Stomach smooth muscle (tissue), 2 donors: ENCODE measurements around the gene ZNF236.
"Not testable (repeated sequence)": the region's sequence is repeated elsewhere in the genome, so short reads cannot be mapped to it uniquely, and the experiment has no call there.

ENCODE experiments used
- H3K27ac ChIP-seq: one replicate; pipeline ENCODE4 v1.7.0; 2013; ENCODE audit warnings: mild to moderate bottlenecking, low read length, inconsistent platforms
- H3K27me3 ChIP-seq, 2 donors: one replicate each; pipeline ENCODE4 v1.7.0; 2013; ENCODE audit warnings: low read length in 2 of 2; ENCODE audit not compliant: insufficient read depth in 2 of 2, control insufficient read depth in 1 of 2
- H3K36me3 ChIP-seq, 2 donors: one replicate each; pipeline ENCODE4 v1.7.0; 2013; ENCODE audit warnings: low read length in 2 of 2; ENCODE audit not compliant: control insufficient read depth in 2 of 2, insufficient read depth in 2 of 2
- H3K4me1 ChIP-seq: one replicate; pipeline ENCODE4 v1.7.0; 2013; ENCODE audit warnings: low read length; ENCODE audit not compliant: control insufficient read depth, insufficient read depth
- H3K4me3 ChIP-seq, 2 donors: one replicate each; pipeline ENCODE4 v1.7.0; 2013; ENCODE audit warnings: low read length in 2 of 2
- H3K9ac ChIP-seq, 2 donors: one replicate each; pipeline ENCODE4 v1.7.0; 2013; ENCODE audit warnings: low read length in 2 of 2, mild to moderate bottlenecking in 1 of 2
- H3K9me3 ChIP-seq, 2 donors: one replicate each; pipeline ENCODE4 v1.7.0; 2013; ENCODE audit warnings: low read length in 2 of 2; ENCODE audit not compliant: control insufficient read depth in 2 of 2
- donor health status: healthy.
- donor health status: Pancreatic carcinoma.

Gene ZNF236

DNA sequence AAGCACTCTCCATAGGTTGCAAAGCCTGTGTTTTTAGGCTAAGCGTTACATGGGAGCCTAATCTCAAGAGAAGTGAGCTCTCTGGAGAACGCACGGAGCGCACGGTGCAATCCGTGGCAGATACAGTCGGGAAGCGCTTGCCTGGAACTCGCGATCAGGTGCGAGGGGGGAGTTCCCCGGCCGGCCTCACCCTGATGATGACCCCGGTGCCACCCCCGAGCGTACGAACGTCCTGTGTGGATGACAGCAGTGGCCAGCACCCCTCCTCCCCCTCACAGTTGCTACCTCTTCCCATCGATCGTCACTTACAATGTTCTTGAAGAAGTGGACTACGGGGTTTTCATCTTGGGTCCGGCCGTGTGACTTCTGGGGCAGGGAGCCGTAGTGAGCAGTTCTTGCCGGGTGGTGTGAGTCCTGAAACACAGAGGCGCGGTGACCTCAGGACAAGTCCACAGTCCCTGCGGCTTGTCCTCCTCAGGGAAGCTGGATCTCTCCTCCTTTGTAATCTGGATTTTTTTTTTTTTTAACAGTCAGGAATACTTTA is 167.4 kb downstream of the ZNF236 start:
- H3K4me1 ChIP-seq: no peaks in the 10 kb centered on the region
- H3K9ac ChIP-seq: no peak overlapping the region
- no peak overlapping the region for H3K27ac ChIP-seq
- no peak overlapping the region for H3K4me3 ChIP-seq
- no peaks in the 10 kb centered on the region for H3K36me3 ChIP-seq
- no peaks in the 10 kb centered on the region for H3K9me3 ChIP-seq
- H3K27me3 ChIP-seq: no peaks in the 10 kb centered on the region

DNA sequence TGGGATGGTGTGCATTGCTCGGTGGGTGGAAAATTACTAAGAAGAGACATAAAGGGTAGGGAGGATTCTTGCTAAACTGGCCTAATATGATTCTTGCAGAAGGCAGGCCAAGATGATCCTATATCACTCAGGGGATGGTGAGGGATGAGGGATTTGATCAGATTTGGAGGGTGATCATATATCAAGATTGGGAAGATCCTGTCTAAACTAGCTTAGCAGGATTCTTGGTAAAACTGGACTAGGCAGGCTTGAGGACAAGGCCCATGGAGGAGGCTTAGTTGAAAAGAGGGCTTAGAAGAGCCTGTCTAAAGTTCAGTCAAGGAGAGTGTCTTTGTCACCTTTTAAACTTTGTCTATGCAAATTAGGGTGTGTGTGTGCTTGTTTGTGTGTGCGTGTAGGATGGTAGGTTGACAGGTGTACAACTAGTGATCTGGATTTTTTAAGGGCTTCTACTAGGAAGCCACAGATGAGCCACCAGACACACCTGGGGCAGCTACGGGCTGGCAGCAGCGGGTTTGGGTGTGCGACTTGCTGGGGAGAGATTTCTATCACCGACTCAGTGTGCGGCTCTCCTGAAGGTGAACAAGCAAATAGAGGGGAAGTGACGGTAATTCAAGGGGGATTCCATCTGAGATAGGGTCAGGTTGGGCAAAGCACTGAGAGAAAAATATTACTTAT is 168.1 kb downstream of the ZNF236 start:
- not testable (repeated sequence) for H3K9ac ChIP-seq, H3K4me3 ChIP-seq, H3K36me3 ChIP-seq, H3K27ac ChIP-seq, H3K4me1 ChIP-seq, H3K9me3 ChIP-seq, H3K27me3 ChIP-seq

DNA sequence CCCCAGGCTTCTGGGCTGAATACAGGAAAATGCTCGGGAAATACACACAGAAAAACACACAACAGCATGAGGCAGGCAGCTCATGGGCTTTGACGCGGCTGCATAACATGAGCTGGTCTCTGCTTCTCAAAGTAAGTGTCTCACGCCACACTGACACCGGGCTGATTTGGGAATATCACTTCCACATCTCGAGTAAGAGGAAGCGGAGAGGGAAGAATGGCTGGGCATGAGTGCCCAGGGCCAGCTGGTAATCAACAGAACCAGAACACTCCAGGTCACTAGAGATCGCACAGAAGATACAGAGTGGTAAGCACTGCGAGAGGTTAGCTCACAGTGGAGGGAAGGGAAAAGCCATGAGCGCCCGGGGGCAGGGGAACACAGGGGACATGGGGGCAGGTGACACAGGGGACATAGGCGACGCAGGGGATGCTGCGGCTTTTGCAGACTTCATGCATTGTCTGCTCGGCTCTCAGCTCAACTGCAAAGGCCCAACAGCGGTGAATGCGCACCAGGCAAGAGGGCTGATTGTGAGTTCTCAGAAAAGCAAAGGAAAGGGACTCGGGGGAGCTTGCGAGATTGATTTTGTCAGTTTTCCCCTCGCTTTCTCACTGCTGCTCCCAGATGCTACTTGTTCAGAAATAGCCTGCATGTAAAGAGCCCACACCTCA is 168.8 kb downstream of the ZNF236 start:
- Histone ChIP-seq H3K36me3 (no peaks in the 10 kb centered on the region), H3K27ac (no peak overlapping the region), H3K4me1 (no peaks in the 10 kb centered on the region), H3K4me3 (no peak overlapping the region), H3K27me3 (peaks cover 0 to 2% of the 10 kb centered on the region in 2 donors), H3K9me3 (no peaks in the 10 kb centered on the region), H3K9ac (no peak overlapping the region)

DNA sequence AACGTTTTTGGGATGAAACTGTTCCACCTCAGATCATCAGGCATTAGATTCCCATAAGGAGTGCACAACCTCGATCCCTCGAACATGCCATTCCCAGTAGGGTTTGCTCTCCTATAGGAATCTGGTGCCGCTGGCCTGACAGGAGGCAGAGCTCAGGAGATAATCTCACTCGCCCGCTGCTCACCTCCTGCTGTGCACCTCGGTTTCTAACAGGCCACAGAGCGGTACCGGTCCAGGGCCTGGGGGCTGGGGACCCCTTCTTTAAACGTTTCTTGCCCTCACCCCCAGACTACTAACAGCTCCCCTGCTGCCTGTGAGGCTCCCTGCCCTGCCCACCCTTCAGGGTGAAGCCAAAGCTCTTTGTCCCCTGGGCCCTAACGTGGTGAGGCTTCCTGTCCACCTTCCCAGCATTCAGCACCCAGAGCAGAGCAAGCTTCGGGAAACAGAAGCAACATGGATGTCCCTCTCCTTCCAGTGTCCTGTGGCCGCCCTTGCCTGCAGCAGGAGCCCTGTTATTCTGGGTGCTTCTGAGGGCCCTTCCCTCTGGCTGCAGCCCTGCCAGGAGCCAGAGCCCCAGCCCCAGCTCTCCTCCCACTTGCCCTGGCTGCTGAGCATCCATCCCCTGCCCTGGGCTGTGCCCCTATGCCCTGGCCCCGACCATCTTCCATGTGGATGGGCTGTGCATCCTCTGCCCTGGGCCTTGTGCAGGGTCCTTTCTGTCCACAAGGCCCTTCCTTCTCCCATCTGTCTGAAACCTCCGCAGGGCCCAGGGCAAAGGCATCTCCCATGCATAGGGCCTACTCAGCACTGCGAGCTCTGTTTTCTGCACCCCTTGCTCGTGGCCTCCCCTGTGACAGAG is 170.1 kb downstream of the ZNF236 start:
- no peaks in the 10 kb centered on the region for H3K4me1 ChIP-seq
- no peak overlapping the region for H3K27ac ChIP-seq
- H3K4me3 ChIP-seq: no peak overlapping the region
- no peak overlapping the region for H3K9ac ChIP-seq
- H3K36me3 ChIP-seq: no peaks in the 10 kb centered on the region
- peaks cover 0 to 2% of the 10 kb centered on the region in 2 donors for H3K27me3 ChIP-seq
- no peaks in the 10 kb centered on the region for H3K9me3 ChIP-seq

DNA sequence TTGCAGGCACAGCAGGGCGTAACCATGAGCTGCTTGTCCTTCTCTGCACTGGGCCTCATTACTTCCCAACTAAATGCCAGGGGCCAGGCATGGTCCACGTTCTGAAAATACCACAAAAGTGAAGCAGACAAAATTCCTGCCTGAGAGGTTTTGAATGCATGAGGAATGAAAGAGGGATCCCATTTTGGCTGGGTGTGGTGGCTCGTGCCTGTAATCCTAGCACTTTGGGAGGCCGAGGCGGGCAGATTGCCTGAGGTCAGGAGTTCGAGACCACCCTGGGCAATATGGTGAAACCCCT is 170.7 kb downstream of the ZNF236 start:
- Histone ChIP-seq H3K27me3 (peaks cover 0 to 2% of the 10 kb centered on the region in 2 donors), H3K4me3 (no peak overlapping the region), H3K9me3 (no peaks in the 10 kb centered on the region), H3K9ac (no peak overlapping the region), H3K27ac (no peak overlapping the region), H3K4me1 (no peaks in the 10 kb centered on the region), H3K36me3 (no peaks in the 10 kb centered on the region)

DNA sequence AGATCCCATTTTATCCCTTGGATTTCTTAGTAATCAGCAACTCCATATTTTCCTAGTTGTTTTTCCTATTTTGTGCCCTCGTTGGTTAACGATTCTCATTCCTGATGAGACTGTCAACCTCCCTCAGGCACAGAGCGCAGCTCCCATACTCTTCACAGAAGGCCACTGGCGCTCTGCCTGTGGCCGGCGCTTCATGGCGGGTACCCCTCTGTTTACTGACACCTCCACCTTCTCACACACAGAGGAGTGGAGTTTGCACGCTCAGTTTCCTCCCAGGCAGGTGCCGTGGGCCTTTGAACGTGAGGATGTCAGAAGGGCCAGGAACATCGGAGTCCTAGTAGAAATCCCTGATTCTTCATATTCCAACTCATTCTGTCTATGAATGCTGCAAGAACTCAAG is 171.2 kb downstream of the ZNF236 start:
- Histone ChIP-seq H3K4me3 (no peak overlapping the region), H3K9ac (no peak overlapping the region), H3K9me3 (no peaks in the 10 kb centered on the region), H3K36me3 (no peaks in the 10 kb centered on the region), H3K4me1 (no peaks in the 10 kb centered on the region), H3K27ac (no peak overlapping the region), H3K27me3 (peaks cover 0 to 2% of the 10 kb centered on the region in 2 donors)

DNA sequence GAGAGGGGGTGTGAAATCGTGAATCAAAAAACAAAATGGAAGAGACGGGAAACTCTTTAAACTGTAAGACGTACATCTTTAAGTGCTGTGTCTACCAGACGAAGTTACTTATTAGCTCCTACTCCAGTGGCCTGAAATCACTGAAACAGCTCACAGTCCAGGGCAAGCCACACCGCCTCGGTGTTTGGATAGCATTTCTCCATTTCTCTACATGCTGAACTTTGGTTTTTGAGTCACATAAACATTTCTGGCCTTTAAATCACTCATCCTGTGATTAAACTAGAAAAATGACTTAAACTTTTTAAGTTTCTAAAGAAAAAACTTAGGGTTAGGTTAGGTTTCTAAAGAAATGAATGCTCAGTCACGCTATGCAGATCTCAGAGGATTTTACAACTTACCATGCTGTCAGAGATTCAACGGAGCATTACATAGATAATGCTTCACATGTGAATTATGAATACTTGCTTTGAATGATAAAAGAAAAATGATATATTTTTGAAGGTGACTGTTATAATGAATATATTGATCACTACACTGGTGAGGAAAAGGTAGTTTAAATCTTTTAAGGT is 171.8 kb downstream of the ZNF236 start:
- Histone ChIP-seq H3K27ac (no peak overlapping the region), H3K4me3 (no peak overlapping the region), H3K36me3 (no peaks in the 10 kb centered on the region), H3K4me1 (no peaks in the 10 kb centered on the region), H3K9ac (no peak overlapping the region), H3K27me3 (peaks cover 0 to 2% of the 10 kb centered on the region in 2 donors), H3K9me3 (no peaks in the 10 kb centered on the region)

DNA sequence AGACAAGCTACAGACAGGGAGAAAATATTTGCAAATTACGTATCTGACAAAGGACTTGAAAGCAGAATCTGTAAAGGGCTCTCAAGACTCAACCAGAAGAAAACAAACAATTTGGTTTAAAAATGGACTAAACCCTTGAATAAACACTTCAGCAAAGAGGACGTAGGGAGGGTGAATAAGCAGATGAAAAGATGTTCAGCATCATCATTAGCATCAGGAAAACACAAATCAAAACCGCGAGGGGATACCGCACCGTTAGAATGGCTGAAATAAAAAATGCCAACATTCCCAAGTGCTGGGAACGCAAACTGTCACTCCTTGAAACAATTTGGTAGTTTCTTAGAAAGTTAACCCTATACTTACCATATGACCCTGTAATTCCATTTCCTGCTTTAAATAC is 173.5 kb downstream of the ZNF236 start:
- no peaks in the 10 kb centered on the region for H3K4me1 ChIP-seq
- H3K27me3 ChIP-seq: peaks cover 0 to 2% of the 10 kb centered on the region in 2 donors
- H3K9ac ChIP-seq: no peak overlapping the region
- H3K27ac ChIP-seq: no peak overlapping the region
- no peaks in the 10 kb centered on the region for H3K36me3 ChIP-seq
- H3K9me3 ChIP-seq: no peaks in the 10 kb centered on the region
- H3K4me3 ChIP-seq: no peak overlapping the region

DNA sequence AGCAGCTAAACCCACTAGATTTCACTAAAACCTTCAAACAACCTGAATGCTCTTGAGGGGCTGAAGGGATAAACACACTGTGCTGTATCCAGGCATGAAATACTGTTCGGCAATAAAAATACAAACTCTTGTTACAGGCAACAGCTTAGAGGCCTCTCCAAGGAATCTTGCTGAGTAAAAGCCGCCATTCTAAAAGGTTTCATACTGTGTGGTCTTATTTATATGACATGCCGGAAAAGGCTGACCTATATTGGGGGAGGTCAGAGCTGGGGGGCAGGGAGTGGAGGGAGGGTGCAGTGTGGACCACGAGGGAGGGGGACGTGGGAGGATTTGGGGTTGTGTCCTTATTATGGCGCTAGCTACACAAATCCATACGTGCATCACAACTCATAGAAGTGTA is 174.1 kb downstream of the ZNF236 start:
- Histone ChIP-seq H3K36me3 (no peaks in the 10 kb centered on the region), H3K4me3 (no peak overlapping the region), H3K9me3 (no peaks in the 10 kb centered on the region), H3K27me3 (peaks cover 0 to 2% of the 10 kb centered on the region in 2 donors), H3K9ac (no peak overlapping the region), H3K4me1 (no peaks in the 10 kb centered on the region), H3K27ac (no peak overlapping the region)

DNA sequence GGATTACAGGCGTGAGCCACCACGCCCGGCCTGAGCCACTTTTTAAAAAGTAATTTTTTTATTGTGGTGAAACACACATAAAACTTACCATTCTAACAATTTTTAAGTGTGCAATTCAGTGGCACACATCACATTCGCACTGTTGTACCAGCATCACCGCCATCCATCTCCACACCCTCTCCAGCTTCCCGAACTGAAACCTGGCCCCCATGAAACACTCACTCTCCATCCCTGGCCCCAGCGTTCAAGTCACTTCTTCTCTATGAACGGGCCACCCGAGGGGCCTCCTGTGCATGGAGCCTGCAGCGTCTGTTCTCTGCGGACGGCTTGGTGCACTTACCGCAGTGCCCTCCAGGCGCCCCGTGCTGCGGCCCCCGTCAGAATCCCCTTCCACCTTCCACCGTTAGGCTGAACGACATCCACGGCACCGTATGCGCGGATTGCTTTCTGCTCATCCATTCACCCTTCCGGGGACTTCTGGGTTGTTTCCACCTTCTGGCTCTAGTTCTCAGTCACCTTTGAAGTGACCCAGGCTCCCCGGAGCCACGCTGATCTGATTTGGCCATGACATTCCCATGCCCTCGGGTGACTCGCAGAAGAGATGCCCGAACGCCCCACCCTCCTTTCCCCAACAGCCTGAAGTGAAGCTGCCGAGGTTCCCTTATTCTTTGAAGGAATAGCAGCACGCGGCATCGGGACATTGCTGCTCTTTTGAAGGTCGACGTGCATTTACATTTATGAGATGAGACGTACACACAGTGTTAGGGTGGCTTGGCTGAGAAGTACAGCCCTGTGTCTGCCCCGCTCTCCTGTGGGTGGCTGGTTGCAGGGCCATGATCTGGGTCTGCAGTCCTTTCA is 175.8 kb downstream of the ZNF236 start:
- H3K4me3 ChIP-seq: no peak overlapping the region
- H3K4me1 ChIP-seq: no peaks in the 10 kb centered on the region
- H3K9me3 ChIP-seq: no peaks in the 10 kb centered on the region
- H3K9ac ChIP-seq: no peak overlapping the region
- H3K27me3 ChIP-seq: peaks cover 0 to 2% of the 10 kb centered on the region in 2 donors
- no peak overlapping the region for H3K27ac ChIP-seq
- no peaks in the 10 kb centered on the region for H3K36me3 ChIP-seq
